Left kidney (tissue), 2 donors: ENCODE data around the gene TRPC4AP. TPM values are rescaled to one million over a fixed set of nuclear protein-coding genes. Genes with fewer than 3 reads are reported as not detected.
A peak's percentile ranks its signal among the peaks of the same experiment; 100 is the strongest.
"Not testable (repeated sequence)": the region's sequence is repeated elsewhere in the genome, so short reads cannot be mapped to it uniquely, and the experiment has no call there.

Experiments used
- DNase-seq: peaks from one replicate; pipeline ENCODE4 v3.0.0-alpha.2; 2013
- polyA plus RNA-seq: library from polyadenylated mRNA; unstranded; fragments of 120-200 nt; gene quantifications from one replicate; pipeline ENCODE4 v1.2.1, GENCODE V29; 2013; ENCODE audit not compliant: insufficient read length

Gene TRPC4AP
- polyA plus RNA-seq, 1 donor: 70.6 TPM

- DNase-seq: no peak
Measured at GRCh38 chr20:35111141-35111888, 18.7 kb upstream of the TRPC4AP start.

- no peak for DNase-seq
Measured at GRCh38 chr20:35108921-35109320, 16.3 kb upstream of the TRPC4AP start.

DNA sequence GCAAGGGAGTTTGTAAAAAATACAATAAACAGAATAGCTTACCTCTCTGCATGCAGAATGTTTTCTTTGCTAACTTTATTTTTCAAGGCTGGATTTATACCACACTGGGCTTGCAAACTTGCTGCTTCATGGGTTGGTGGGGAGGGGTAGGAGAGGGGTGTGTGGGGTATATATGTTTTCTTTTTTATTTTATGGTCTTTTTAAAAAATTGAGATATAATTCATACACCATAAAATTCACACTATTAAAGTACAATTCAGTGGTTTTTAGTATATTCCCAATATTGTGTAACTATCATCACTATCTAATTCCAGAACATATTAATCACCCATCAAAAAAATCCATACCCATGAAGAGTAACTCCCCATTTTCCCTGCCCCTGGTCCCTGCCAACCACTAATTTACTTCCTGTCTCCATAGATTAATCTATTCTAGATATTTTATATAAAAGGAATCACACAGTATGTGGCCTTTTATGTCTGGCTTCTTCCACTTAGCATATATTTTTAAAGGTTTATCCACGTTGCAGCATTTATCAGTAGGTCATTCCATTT, 14.3 kb upstream of the TRPC4AP start:
- no peak for DNase-seq

DNA sequence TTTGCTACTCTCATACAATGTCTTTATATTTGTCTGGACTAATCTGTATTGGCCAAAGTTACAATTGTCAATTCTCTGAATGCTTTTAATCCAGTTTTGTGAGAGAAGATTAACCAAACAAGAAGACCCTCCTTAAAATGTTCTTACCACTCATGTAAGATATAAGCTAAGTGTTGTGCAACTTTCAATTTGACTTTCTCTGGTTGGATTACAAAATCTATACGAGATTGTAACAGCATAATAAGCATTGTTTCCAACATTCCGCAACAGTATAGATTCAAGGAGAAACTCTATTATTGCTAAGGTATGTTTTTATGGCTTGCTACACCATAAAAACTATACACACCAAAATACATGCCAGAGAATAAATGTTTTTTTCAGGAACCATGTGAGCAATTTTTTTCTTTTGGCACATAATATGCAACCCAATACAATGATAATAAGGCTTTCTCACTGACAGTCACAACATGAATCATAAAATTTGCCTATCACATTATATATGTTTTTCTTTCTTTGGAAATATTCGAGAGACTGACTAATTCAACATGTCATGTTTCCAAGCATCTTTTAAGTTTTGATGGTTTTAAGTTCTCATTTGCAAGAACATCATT, 12.2 kb upstream of the TRPC4AP start:
- no peak for DNase-seq

DNA sequence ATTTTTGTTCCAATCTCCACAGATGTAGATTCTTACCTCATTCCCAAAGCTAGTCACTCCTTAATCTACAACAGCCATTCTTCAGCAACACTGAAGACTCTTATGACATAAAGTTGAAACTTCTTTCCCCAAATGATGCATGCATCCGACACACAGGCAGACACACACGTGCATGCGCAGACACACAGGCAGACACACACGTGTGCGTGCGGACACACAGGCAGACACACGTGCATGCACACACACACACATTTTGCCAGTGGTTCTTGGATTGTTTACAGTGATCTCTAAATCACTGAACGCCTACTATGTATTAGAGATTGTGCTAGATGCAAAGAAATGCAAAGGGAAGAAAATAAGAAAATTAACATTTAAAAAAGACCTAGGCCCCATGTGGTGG, 9.0 kb upstream of the TRPC4AP start:
- no peak for DNase-seq

GRCh38 chr20:35093267-35093884, 769 bp upstream of the TRPC4AP start:
- no peak for DNase-seq

- DNase-seq: peak; percentile 19
Measured at GRCh38 chr20:35091816-35092523, 637 bp downstream of the TRPC4AP start.

GRCh38 chr20:35088231-35089145, 4.1 kb downstream of the TRPC4AP start:
- no peak for DNase-seq

DNA sequence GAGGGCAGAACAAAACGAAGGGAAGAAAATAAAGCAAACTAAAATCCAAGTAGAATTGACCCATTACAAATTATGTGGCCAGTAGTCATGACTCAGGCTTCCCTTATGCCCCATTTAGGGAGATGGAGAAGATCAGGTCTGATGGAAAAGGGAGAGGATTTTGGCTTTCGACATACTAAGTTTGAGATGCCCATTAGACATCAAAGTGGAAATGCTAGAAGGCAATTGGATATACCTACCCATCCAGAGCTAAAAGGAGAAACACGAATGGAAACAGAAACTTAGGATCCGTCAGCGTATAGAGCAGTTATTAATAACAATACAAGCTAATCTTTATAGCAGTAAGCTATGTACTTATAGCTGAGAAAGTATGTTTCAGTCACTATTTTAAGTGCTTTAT, 4.8 kb downstream of the TRPC4AP start:
- no peak for DNase-seq

- no peak for DNase-seq
Measured at GRCh38 chr20:35087355-35087754, 5.3 kb downstream of the TRPC4AP start.

DNA sequence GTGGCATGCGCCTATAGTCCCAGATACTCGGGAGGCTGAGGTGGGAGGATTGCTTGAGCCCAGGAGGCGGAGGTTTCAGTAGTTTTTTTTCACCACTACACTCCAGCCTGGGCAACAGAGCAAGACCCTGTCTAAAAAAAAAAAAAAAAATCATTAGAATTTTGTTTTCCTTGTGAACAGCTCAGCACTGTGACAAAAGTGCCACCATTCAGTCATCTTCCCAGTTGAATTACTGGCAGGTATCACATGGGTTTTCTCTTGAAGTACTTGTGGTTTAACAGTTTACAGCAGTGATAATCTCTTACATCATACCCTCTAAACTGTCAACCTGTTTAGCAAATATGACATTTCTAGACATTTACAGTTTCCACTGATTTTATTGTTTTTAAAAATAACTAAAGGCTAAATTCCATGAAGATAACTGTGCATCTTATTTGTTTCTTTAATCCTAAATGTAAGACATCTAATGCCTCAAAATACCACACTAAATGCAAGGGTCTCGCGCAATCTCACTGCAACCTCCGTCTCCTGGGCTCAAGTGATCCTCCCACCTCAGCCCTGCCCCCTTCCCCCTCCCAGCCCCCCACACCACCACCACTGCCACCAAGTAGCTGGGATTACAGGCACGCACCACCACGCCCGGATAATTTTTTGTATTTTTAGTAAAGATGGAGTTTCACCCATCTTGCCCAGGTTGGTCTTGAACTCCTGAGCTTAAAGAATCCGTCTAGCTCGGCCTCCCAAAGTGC, 7.0 kb downstream of the TRPC4AP start:
- no peak for DNase-seq

DNA sequence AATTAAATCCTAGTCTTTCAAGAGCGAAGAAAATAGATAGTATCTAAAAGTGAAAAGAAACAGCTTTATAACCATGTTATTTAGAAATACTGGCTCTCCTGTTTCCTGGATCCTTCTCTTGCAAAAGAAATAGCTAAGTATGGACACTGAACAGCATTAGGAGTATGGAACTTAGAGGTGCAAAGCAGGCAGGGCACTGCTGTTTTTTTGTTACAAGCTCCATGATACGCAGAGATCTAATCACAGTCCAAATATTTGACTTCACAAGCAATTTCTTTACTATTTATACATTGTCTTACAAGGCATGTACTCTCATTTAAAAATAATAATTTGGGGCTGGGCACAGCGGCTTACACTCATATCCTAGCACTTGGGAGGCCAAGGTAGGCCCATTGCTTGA, 7.6 kb downstream of the TRPC4AP start:
- DNase-seq: no peak

DNA sequence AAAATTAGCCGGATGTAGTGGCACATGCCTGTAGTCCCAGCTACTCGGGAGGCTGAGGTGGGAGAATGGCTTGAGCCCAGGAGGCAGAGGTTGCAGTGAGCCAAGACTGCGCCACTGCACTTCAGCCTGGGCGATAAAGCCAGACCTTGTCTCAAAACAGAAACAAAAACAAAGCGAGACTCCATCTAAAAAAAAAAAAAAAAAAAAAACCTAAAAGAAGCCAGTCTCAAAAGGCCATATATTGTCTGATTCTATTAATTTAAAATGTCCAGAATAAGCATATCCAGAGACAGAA, 12.3 kb downstream of the TRPC4AP start:
- not testable (repeated sequence) for DNase-seq

GRCh38 chr20:35079472-35080347, 12.9 kb downstream of the TRPC4AP start:
- no peak for DNase-seq

GRCh38 chr20:35077872-35078271, 14.7 kb downstream of the TRPC4AP start:
- no peak for DNase-seq

DNA sequence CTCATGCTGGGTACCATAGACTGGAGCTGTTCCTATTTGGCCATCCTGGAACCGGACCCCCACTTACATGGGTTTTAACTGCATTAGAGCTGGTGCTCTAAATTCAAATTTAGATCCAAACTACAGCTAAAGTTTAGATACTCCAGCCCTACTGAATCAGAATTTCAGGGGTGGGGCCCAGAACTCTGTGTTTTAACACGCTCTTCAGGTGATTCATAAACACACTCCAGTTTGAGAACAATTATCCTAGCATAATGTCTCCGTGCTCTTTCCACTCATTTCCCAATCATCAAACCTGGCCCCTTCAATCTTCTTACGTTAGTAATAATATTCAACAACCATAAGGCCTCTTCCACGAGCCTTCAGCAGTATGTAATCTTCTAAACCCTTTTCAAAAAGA, 15.3 kb downstream of the TRPC4AP start:
- DNase-seq: no peak

DNA sequence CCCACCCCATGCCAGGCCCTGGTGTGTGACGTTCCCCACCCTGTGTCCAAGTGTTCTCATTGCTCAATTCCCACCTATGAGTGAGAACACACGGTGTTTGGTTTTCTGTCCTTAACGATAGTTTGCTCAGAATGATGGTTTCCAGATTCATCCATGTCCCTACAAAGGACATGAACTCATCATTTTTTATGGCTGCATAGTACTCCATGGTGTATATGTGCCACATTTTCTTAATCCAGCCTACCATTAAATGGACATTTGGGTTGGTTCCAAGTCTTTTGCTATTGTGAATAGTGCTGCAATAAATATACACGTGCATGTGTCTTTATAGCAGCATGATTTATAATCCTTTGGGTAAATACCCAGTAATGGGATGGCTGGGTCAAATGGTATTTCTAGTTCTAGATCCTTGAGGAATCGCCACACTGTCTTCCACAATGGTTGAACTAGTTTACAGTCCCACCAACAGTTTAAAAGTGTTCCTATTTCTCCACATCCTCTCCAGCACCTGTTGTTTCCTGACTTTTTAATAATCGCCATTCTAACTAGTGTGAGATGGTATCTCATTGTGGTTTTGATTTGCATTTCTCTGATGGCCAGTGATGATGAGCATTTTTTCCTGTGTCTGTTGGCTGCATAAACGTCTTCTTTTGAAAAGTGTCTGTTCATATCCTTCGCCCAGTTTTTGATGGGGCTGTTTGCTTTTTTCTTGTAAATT, 21.0 kb downstream of the TRPC4AP start:
- not testable (repeated sequence) for DNase-seq

DNA sequence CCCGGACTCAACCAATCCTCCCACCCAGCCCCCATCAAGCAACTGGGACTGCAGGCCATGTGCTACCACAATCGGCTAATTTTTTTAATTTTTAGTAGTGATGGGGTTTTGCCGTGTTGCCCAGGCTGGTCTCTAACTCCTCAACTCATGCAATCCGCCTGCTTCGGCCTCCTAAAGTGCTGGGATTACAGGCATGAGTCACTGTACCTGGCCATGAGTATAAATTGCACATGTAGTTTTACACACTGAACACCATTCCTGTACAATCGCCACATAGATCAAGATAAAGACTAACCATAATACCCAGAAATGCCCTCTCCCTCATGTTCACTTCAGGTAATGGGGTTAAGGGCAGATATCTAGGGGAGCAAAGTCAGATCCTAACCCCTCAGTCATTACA, 26.4 kb downstream of the TRPC4AP start:
- DNase-seq: no peak

GRCh38 chr20:35065181-35065580, 27.4 kb downstream of the TRPC4AP start:
- no peak for DNase-seq
